ENCODE measurements around the gene TIMM29. TPM values are rescaled to one million over a fixed set of nuclear protein-coding genes. Genes with fewer than 3 reads are reported as not detected.
A peak's percentile ranks its signal among the peaks of the same experiment; 100 is the strongest.
"Not testable (repeated sequence)": the region's sequence is repeated elsewhere in the genome, so short reads cannot be mapped to it uniquely, and the experiment has no call there.

Gene TIMM29
- total and polyA plus RNA-seq, 2 experiments from 2014 or later: 20.3 to 57.5 TPM

DNA sequence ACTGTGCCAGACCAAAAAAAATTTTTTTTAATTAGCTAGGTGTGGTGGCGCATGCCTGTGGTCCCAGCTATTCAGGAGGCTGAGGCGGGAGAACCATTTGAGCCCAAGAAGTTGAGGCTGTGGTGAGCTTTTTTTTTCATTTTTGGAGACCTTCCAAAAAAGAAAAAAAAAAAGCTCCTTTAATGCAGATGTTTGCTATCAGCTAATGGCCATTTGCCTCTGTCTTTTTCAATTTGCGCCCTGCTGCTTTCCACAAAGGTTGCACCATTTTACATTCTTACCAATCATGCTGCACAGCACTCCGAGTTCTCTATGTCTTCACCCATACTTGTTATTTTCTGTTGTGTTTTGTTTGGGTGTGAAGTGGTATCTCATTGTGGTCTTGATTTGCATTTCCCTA lies 16.7 kb downstream of the TIMM29 start:
- H4K20me1 ChIP-seq (ENCODE audit: insufficient read depth): no peaks in the 10 kb centered on the region
- no peaks in the 10 kb centered on the region for H3K9me2 ChIP-seq (ENCODE audit: insufficient read depth)
- WGBS, 2 experiments (ENCODE audit: low coverage in 1 of 2, low lambda C conversion rate in 2 of 2, missing lambda C conversion rate in 2 of 2): 87 to 92% methylated on average over 4 of the region's 4 CpGs
- in situ Hi-C loops (cut with MboI): no loop called here
- H3K4me3 ChIP-seq: no peak overlapping the region
- H3F3A ChIP-seq (ENCODE audit: insufficient read depth): no peaks in the 10 kb centered on the region
- no peaks in the 10 kb centered on the region for H3K79me2 ChIP-seq (ENCODE audit: insufficient read depth)
- no peaks in the 10 kb centered on the region for H3K9me3 ChIP-seq (ENCODE audit: low read depth)
- H3K9ac ChIP-seq: no peak overlapping the region
- no peak for DNase-seq
- no peak overlapping the region for H2AFZ ChIP-seq
- H3K36me3 ChIP-seq (ENCODE audit: low read depth): no peaks in the 10 kb centered on the region
- no peaks in the 10 kb centered on the region for H3K27me3 ChIP-seq (replicated peaks; ENCODE audit: insufficient read depth)
- H3K4me1 ChIP-seq (ENCODE audit: insufficient read depth): 0 out of 2 replicates have a peak, but pooled peaks cover 4% of the 10 kb centered on the region
- H3K4me2 ChIP-seq (ENCODE audit: unreplicated experiment): no peak overlapping the region
- no peak for TF ChIP-seq EZH2phosphoT487 (IDR thresholded peaks at IDR 0.05; ENCODE audit: insufficient read depth, low read depth)
- TF ChIP-seq EZH2 (IDR thresholded peaks at IDR 0.05; ENCODE audit: insufficient read depth, poor library complexity, severe bottlenecking): no peak
- no peak overlapping the region for H3K27ac ChIP-seq

DNA sequence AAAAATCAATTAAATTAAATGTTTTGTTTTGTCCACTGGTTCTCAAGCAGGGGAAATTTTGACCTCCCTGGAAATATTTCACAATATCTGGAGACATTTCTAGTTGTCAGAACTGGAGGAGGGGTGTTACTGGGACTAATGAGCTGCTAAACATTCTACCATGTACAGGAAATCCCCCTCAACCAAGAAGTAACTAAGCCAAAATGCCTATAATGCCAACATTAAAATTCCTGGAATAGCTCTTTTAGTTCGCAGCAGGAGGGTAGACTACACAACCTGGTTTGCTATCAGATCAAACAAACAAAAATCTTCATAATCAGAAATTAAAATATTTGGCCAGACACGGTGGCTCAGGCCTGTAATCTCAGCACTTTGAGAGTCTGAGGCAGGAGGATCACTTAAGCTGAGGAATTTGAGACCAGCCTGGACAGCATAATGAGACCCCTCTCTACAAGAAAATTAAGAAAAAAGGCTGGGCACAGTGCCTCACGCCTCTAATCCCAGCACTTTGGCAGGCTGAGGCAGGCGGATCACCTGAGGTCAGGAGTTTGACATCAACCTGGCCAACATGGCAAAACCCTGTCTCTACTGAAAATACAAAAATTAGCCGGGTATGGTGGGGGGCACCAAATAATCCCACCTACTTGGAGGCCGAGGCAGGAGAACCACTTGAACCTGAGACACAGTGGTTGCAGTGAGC lies 18.5 kb downstream of the TIMM29 start:
- in situ Hi-C loops (cut with MboI): no loop called here
- Histone ChIP-seq H3K4me2 (ENCODE audit: unreplicated experiment) (no peak overlapping the region), H3K4me3 (no peak overlapping the region), H3K79me2 (ENCODE audit: insufficient read depth) (no peaks in the 10 kb centered on the region), H3K27me3 (replicated peaks; ENCODE audit: insufficient read depth) (no peaks in the 10 kb centered on the region), H3K9ac (no peak overlapping the region), H3F3A (ENCODE audit: insufficient read depth) (no peaks in the 10 kb centered on the region), H3K27ac (no peak overlapping the region), H3K9me3 (ENCODE audit: low read depth) (no peaks in the 10 kb centered on the region), H3K36me3 (ENCODE audit: low read depth) (no peaks in the 10 kb centered on the region), H3K9me2 (ENCODE audit: insufficient read depth) (no peaks in the 10 kb centered on the region), H2AFZ (no peak overlapping the region), H4K20me1 (ENCODE audit: insufficient read depth) (no peaks in the 10 kb centered on the region), H3K4me1 (ENCODE audit: insufficient read depth) (0 out of 2 replicates have a peak, but pooled peaks cover 4% of the 10 kb centered on the region)
- DNase-seq: no peak
- WGBS, 2 experiments (ENCODE audit: low coverage in 1 of 2, low lambda C conversion rate in 2 of 2, missing lambda C conversion rate in 2 of 2): 86 to 90% methylated on average over 6 of the region's 6 CpGs
- TF ChIP-seq EZH2 (IDR thresholded peaks at IDR 0.05; ENCODE audit: insufficient read depth, poor library complexity, severe bottlenecking) (no peak), EZH2phosphoT487 (IDR thresholded peaks at IDR 0.05; ENCODE audit: insufficient read depth, low read depth) (no peak)

DNA sequence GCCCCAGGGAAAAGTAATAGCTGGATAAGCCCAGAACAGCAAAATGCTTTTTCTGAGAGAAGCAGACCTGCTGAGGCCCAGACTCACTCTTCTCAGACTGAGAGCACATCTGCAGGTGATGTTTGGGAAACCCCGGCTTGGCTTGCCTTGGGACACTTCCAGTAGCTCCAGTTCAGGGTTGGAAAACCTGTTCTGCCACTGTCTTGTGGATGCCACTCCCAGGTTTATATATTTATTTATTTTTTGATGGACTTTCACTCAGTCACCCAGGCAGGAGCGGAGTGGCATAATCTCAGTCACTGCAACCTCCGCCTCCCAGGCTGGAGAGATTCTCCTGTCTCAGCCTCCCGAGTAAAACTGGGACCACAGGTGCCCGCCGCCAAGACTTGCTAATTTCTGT lies 24.2 kb downstream of the TIMM29 start:
- Histone ChIP-seq H3K36me3 (ENCODE audit: low read depth) (no peaks in the 10 kb centered on the region), H3K27ac (no peak overlapping the region), H3K9me2 (ENCODE audit: insufficient read depth) (no peaks in the 10 kb centered on the region), H3K27me3 (replicated peaks; ENCODE audit: insufficient read depth) (no peaks in the 10 kb centered on the region), H3K9me3 (ENCODE audit: low read depth) (no peaks in the 10 kb centered on the region), H3F3A (ENCODE audit: insufficient read depth) (no peaks in the 10 kb centered on the region), H3K4me2 (ENCODE audit: unreplicated experiment) (no peak overlapping the region), H3K79me2 (ENCODE audit: insufficient read depth) (no peaks in the 10 kb centered on the region), H2AFZ (no peak overlapping the region), H3K9ac (no peak overlapping the region), H3K4me1 (ENCODE audit: insufficient read depth) (peaks cover 4% of the 10 kb centered on the region; the same call in 1 of the 2 replicates), H4K20me1 (ENCODE audit: insufficient read depth) (no peaks in the 10 kb centered on the region), H3K4me3 (no peak overlapping the region)
- DNase-seq: no peak
- 89 to 93% methylated on average over 6 of the region's 6 CpGs for WGBS, 2 experiments (ENCODE audit: low coverage in 1 of 2, low lambda C conversion rate in 2 of 2, missing lambda C conversion rate in 2 of 2)
- in situ Hi-C loops (cut with MboI): no loop called here
- no peak for TF ChIP-seq EZH2phosphoT487 (IDR thresholded peaks at IDR 0.05; ENCODE audit: insufficient read depth, low read depth)
- no peak for TF ChIP-seq EZH2 (IDR thresholded peaks at IDR 0.05; ENCODE audit: insufficient read depth, poor library complexity, severe bottlenecking)

- Histone ChIP-seq H3K79me2 (ENCODE audit: insufficient read depth) (peaks cover 39% of the 10 kb centered on the region), H3K4me3 (peak overlapping the region; percentile 86), H2AFZ (peak overlapping the region; percentile 80), H3K9ac (peak overlapping the region; percentile 91), H3K4me2 (ENCODE audit: unreplicated experiment) (peak overlapping the region; percentile 92)
- H3K27me3 ChIP-seq (replicated peaks; ENCODE audit: insufficient read depth); H3K36me3 ChIP-seq (ENCODE audit: low read depth); in situ Hi-C loops (cut with MboI); H3K9me3 ChIP-seq (ENCODE audit: low read depth); DNase-seq; H3F3A ChIP-seq (ENCODE audit: insufficient read depth); H3K27ac ChIP-seq; H3K4me1 ChIP-seq (ENCODE audit: insufficient read depth); H4K20me1 ChIP-seq (ENCODE audit: insufficient read depth); H3K9me2 ChIP-seq (ENCODE audit: insufficient read depth): not testable (repeated sequence)
- 90% methylated on average over 19 of the region's 19 CpGs for WGBS, 2 experiments (ENCODE audit: low coverage in 1 of 2, low lambda C conversion rate in 2 of 2, missing lambda C conversion rate in 2 of 2)
These were observed 30.8 kb downstream of the TIMM29 start for GRCh38 chr19:10959277-10959968.

Data from GM23248 (cell line).